ENCODE data around the gene MGST2.

DNA sequence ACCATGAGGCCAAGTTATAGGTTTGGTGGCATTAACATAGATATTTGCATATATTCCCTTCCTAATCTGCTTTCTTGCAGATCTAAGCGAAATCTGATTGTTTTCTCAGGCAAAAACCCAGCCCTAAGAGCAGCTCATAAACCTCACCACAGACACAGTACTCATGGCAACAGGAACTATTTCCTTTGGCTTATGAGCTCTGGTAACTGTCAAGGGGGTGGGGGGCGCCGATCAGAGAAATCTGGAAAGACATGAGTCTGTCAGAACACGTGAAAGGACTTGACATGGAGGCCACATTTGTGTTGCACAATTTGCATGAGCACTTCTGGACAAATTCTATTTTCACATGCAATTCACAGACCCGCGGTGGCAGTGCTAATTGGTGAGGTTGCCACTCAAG, 83.7 kb downstream of the MGST2 start:
- TF ChIP-seq, protein P1, sequence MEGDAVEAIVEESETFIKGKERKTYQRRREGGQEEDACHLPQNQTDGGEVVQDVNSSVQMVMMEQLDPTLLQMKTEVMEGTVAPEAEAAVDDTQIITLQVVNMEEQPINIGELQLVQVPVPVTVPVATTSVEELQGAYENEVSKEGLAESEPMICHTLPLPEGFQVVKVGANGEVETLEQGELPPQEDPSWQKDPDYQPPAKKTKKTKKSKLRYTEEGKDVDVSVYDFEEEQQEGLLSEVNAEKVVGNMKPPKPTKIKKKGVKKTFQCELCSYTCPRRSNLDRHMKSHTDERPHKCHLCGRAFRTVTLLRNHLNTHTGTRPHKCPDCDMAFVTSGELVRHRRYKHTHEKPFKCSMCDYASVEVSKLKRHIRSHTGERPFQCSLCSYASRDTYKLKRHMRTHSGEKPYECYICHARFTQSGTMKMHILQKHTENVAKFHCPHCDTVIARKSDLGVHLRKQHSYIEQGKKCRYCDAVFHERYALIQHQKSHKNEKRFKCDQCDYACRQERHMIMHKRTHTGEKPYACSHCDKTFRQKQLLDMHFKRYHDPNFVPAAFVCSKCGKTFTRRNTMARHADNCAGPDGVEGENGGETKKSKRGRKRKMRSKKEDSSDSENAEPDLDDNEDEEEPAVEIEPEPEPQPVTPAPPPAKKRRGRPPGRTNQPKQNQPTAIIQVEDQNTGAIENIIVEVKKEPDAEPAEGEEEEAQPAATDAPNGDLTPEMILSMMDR (IDR thresholded peaks at IDR 0.05; ENCODE audit: low read depth, low read length, poor library complexity, severe bottlenecking), result no peak
- no peak for TF ChIP-seq EZH2phosphoT487 (IDR thresholded peaks at IDR 0.05; ENCODE audit: borderline replicate concordance, low read length)

Measured in DOHH2 (cell line).